Measurements from ENCODE around the gene RASD1.
A peak's percentile ranks its signal among the peaks of the same experiment; 100 is the strongest.
"Not testable (repeated sequence)": the region's sequence is repeated elsewhere in the genome, so short reads cannot be mapped to it uniquely, and the experiment has no call there.

RASD1 gene

DNA sequence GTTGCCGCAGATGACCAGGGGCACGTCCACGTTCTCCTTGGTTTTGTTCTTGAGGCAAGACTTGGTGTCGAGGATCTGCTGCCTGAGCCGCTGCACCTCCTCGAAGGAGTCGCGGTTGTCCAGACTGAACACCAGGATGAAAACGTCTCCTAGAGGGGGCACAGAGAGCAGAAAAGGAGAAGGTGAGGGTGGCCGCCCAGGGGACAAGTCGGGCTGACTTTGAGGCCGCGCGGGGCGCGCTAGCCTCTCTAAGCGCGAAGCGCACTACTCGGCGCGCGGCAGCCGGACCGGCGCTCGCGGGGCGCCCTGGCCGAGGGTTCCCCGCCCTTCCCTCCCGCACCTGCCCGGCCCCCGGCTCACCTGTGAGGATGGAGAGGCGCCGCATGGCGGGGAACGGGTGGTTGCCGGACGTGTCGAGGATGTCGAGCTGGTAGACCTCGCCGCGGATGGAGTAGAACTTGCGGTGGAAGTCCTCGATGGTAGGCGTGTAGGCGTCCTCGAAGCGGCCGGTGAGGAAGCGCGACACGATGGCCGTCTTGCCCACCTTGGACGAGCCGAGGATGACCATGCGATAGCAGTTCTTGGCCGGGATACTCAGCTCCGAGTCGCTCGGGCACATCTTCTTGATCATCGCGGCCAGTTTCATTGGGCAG lies 533 bp downstream of the RASD1 start:
- peak; percentile 54 for DNase-seq

DNA sequence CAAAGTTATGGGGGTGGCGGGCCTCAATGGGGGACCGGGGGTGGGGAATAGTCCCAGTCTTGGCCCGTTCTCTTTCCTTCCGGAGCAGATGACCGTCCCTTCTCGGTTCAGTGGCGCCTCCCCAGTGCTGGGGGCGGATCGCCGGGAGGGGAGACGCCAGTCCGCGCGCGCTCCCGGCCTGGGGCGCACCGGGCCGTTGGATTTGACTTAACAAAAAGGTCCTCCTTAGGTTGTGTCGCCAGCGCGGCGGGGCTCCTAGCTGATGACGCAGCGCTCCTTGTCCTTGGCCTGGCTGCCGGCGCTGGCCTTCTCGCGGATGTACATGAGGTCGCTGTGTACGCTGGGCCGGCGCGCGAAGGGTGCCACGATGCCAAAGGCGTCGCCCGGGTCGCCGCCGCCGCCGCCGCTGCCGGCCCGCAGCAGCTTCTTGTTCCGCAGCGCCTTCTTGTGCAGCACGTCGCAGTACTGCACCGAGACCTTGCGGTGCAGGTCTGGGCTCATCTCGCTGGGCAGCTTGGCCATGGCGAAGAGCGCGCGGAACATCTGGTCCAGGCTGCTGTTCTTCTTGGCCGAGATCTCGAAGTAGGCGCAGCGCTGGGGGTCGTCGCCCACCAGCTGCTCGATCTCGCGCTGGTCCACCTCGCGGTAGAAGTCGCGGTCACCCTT lies 1.2 kb downstream of the RASD1 start:
- DNase-seq = peak; percentile 36

DNA sequence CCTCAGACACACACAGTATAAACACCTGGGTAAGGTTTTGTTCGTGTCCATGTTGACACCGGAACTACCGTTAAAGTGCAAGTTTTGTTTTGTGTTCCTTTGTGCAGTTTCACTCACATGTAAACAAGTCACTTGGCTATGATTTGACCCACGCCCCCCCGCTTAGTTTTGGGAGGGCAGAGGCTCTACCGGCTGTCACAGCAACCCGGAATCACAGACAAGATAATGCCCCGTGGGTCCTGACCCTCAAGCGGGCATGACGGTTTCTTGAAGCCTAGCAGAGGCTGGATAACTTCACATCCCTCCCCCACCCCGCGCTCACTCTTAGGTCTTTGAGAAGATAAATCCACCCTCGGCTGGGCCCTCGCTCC lies 1.7 kb downstream of the RASD1 start:
- no peak for DNase-seq

DNA sequence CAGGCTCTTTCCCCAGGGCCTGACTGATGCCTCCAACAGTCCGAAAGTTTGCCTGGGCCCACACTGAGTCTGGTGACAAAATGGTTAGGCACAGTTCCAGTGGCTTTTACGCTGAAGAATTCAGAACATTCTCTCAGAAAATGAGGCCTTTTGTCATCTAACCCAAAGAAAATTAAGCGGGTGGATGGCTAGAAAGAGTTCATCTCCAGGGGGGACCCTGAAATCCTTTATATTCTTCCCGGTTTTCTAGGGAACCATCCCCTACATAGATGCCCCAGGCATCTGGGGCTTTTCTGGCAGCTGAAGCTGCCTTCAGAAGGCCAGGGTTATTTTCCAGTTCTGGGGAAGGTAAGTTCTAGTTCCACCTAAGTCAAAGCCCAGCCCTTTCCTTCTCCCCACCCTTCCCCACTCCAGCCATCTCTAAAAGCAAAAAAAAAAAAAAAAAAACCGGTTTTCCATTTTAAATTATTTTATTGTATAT lies 2.2 kb downstream of the RASD1 start:
- DNase-seq = no peak

DNA sequence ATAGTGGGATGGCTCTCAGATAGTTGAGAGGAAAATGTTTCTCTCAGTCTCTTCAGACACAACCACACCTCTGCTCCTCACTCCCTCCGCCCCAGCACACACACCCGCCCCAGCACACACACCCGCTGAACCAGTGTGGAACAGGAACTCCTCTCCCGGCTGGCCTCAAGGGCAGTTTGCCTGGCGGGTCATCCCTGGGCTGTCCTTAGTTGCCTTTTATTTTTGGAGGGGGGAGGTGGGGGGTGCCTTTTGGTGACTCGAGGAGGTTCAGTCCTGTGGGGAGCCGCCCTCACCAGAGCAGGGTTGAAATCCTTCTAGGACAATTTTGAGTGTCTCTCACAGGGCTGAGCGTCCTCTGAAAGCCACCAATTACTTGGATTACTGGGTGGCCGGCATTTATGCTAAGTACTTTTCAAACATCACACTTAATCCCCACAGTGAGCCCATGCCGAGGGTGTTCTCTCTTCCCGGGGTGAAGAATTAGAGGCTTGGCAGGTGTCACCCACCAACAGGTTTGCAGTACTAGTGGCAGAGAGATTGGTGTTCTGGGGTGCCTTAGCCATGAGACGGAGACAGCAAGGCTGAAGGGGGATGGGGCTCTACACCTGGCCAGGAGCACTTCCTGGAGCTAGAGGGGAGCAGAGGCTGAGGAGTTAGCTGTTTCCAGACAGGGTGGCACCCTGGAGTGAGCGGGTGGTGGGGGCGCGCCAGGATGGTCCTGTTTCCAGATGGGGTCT lies 2.8 kb downstream of the RASD1 start:
- no peak for DNase-seq

DNA sequence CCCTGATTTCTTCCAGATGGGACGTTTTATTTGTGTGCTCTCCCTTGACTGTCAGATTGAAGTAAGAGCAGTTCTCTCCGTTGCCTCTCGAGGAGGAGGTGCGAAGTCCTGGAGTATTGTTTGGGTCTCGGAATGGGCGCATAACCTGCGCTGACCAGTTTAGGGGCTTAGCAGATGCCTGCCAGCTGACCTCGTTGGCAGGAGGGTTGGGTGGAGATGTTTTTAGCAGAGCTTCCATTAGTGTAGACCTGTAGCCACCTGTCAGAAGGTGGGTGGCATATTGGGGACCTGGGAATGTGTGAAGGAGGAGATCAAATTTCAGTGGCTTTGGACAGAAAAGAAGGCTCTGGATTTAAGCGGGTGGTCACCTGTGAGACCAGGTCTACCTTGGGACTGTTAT lies 3.6 kb downstream of the RASD1 start:
- no peak for DNase-seq

DNA sequence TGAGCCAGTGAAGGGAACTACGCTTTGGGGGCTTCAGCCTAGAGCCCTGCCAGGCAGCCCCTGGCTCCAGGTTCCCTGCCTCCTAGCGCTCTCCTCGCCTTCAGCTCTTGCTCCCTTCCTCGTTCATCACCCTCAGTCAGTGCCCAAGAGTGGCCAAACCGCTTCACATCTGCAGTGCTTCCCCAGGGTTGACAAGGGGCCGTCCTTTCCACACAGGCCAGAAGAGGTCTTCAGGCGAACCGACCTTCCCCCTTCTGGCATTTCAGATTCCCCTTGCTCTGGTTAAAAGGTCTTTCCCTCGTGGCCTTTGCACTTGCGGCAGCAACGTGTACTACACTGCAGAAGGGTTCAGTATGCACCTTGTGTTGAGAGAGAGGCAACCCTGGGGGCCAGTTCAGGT lies 4.1 kb downstream of the RASD1 start:
- DNase-seq = no peak

DNA sequence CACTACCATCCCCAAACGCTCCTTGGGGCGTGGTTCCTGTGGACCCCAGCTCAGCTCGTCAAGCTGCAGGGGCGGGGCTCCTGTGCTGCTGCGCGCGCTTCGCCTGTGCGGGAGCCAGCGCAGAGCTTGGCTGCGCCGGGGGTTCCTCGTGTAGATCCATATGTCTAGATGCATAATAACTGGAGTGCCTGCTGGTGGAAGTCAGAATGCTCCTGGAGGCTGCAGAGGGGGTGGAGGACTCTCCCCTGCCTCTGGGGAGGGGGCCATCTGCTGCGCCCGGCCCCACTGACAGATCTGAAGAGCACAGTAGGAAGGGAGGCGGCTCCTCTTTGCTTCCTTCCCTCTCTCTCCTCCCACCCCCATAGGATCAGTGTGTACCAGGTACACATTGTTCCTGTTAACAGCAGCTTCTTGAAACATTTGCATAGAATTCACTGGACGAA lies 4.6 kb downstream of the RASD1 start:
- DNase-seq = no peak

DNA sequence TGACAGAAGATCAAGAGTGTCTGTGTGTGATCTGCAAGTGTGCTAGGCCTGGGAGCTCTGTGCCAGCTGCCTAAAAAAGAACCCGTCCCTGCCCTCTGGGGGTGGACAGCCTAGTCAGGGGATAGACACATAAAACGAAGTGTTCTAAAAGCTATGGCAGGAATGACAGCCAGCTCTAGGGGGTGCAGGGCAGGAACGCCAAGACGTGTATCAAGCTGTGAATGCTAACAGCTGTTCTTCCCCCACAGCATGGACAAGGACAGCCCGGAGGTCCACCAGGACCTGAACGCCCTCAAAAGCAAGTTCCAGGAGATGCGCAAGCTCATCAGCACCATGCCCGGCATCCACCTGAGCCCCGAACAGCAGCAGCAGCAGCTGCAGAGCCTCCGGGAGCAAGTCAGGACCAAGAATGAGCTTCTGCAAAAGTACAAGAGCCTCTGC lies 5.1 kb downstream of the RASD1 start:
- no peak for DNase-seq

DNA sequence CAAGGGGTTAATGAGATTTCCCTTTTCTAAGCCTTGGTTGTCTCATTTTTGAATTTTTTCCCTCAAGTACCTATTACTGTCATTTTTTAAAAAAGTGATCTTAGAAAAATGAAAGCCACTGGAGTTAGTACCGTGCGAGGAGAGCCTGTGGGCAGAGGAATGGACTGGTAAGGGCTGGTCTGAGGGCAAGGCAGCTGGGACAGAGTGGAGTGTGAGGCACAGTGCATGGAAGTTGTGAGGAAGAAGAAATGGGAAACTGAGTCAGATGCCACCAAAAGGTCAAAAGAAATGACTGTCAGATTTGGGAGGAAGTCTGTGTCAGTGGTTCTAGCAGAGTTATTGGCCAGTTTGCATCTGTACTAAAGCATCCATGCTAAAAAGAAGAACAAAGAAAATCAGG lies 8.2 kb downstream of the RASD1 start:
- DNase-seq = no peak

DNA sequence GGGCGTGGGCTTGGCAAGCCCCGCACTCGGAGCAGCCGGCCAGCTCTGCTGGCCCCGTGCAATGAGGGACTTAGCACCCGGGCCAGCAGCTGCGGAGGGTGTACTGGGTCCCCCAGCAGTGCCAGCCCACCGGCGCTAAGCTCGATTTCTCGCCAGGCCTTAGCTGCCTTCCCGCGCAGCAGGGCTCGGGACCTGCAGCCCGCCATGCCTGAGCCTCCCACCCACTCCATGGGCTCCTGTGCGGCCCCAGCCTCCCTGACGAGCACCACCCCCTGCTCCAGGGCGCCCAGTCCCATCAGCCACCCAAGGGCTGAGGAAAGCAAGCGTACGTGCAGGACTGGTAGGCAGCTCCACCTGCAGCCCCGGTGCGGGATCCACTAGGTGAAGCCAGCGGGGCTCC lies 9.8 kb downstream of the RASD1 start:
- DNase-seq = not testable (repeated sequence)

DNA sequence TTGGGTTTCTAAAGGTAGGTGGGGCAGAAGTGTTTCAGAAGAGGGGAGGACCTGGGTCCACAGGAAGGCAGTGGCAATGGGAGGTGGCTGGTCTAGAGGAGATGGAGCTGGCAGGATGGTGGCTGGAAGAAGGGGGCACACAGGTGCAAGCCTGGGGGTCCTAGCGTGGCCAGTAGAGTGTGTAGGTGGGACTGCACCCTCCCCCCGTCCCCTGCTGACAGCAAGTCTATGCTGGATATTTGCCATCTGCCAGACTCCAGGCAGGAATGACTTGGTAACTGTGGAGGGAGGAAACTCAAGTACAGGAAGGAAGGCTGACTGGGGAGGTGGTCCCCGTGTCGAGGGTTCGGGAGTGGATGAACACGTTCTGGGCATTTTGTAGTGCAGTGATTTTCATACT lies 10.8 kb downstream of the RASD1 start:
- DNase-seq = no peak

DNA sequence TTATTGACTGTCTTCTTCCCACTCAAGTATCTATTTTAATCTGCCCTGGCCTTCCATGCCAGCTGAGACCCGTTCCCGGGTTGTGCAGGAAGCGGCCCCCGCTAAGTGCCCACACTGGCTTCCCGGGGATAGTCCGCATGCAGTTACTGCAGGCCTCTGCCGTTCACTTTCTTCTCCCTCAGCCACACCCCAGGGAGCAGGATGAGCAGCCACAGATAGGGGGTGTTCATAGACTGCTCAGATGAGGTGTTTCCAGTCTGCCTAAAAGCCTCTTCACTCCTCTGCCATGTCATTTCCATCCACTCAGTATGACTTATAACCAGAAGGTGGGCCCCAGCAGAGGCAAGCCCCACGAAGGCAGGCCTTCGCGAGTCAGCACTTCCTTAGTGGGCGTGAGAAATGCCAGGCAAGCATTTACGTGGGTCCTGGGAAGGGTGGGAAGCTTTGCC lies 11.7 kb downstream of the RASD1 start:
- no peak for DNase-seq

DNA sequence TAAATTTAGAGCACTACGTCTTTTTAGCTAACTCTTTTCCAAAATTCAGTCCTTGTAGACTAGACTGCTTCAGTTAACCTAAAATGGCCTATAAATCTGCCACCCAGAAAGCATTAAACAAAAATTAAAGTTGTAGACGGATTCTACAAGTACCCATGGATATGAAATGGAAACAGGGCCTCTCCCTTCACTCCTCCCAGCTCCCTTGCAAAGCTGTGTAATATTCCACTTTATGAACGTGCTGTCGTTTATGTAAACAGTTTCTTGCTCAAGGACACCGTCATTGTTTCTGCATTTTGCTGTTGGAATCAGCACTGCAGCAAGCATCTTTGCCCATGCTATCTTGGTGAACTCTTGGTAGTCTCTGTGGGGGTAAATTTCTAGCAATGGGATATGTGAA lies 14.3 kb downstream of the RASD1 start:
- DNase-seq = no peak

DNA sequence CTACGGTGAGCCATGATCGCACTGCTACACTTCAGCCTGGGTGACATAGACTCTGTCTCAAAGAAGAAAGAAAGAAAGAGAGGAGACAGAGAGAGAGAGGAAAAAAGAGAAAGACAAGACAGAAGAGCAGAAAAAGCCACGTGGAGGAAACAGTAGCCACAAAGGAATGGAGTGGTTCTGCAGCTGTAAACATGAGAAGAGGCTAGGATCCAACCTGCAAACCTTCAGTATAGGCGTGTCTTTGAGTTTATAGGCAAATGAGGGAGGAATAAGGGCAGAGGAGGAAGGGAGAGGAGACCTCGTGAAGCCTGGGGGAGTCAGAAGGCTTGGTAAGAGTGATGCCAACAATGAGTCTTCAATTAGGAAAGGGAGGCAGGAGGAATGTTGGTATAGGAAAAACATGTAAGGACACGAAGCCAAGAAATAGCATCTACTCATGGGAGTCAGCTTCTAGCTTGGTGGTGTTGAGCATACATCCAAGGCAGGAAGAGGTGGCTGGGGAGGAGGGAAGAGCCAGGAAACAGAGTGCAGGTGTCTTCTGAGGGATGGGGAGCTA lies 15.5 kb downstream of the RASD1 start:
- no peak for DNase-seq

DNA sequence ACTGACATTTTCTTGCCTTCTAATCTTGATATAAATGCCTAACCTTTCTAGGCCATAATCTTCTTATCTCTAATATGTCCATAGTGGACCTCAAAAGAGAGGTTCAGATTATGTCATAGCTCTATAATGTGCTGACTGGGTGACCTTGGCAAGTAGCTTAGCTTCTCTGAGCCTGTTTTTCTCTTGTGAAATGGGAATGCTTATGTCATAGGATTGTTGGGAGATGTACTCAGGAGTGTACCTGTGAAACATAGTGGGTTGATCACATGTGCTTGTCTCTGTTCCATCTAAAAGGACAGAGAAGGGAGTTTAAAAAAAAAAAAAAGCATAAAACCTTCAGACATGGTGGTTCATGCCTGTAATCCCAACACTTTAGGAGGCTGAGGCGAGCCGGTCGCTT lies 17.0 kb downstream of the RASD1 start:
- no peak for DNase-seq

DNA sequence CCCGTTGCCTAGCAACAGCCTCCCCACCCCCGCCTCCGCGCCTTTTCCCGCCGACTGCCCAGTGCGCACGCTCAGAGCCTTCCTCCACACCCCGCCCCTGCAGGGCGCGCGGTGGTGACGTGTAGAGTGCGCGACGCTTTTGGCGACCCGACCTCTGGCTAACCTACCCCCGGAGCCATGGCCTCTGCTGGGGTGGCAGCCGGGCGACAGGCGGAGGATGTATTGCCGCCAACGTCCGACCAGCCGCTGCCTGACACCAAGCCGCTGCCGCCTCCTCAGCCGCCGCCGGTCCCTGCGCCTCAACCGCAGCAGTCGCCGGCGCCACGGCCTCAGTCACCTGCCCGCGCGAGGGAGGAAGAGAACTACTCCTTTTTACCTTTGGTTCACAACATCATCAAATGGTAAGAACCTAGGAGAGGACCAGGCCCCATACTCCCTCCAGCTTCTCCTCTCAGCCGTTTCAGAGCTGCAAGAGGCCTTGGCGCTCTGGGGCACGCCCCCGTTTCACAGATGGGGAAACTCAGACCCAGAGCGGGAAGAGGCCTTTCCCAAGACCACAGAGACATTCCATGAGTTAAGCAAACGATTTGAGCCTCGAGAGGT lies 19.2 kb downstream of the RASD1 start, which contains the start of gene MED9:
TSS of gene MED9 (plus strand) at position 136 of the 603 bp plus-strand sequence. CDS start at position 178, 42 bp downstream.
- DNase-seq = peak; percentile 86

DNA sequence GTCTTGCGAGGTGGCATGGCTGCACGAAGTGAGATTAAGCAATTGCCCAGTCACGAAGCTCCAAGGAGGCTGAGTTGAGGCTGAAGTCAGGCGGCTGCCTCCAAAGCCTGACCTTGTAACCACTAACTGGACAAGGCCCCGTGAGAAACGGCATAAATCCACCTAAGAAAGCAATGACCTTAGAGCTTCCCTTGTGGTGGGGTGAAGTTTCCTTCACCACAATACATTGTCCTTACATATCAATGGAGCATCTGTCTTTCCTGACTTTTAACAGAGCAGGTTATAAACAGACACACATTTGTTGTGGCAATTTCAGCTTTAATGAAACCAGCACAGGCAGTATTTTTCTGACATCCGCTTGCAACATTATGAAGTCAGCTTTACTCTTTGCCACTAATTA lies 21.9 kb downstream of the RASD1 start:
- no peak for DNase-seq

DNA sequence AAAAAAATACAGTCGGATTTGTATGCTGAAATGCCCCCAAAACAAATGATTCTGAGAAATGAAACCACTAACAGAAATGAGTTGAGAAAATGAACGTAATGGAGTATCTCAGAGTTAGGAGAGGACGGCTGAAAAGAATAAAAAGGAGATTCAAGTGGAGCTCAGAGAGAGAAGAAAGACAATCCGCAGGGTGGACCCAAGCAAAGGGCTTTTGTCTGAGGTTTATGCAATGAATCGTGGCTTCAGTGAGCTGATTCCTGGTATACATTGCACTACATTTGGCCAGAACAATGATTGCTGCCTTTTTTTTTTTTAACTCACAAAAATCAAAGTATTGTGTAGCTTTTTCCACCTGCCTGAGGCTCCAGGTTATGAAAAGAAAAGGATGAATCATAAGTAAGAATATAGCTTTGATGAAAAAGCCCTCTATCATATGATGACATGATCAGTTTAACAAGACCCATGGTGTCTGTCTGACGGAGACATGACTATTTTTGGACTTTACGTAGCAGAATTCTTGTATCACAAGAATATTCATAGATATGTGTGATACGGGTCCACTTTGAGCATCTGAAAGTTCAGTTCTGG lies 23.8 kb downstream of the RASD1 start:
- no peak for DNase-seq

DNA sequence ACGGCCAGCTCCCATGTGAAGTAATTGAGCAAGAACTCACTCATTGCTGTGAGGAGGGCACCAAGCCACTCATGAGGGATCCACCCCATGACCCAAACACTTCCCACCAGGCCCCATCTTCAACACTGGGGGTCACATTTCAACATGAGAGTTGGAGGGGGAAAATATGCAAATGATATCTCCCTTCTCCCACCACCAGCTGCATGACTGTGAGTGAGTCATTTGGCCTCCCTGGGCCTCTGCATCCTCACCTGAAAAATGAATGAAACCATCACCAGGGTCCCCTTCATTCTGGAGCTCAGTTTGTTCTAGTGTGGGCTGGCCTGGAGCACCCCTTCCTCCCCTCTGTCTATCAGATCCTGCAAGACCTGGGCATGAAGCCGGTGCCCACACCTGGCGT lies 26.2 kb downstream of the RASD1 start:
- DNase-seq = no peak

DNA sequence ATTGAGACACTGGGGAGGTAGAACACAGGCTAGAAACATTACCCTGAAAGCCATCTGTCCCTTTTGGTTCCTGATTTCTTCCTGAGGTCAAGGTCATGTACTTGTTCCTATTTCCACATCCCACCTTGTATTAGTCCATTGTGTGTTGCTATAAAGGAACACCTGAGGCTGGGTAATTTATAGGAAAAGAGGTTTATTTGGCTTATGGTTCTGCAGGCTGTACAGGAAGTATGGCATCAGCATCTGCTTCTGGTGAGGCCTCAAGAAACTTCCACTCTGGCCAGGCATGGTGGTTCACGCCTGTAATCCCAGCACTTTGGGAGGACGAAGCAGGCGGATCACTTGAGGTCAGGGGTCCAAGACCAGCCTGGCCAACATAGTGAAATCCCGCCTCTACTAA lies 26.8 kb downstream of the RASD1 start:
- no peak for DNase-seq

DNA sequence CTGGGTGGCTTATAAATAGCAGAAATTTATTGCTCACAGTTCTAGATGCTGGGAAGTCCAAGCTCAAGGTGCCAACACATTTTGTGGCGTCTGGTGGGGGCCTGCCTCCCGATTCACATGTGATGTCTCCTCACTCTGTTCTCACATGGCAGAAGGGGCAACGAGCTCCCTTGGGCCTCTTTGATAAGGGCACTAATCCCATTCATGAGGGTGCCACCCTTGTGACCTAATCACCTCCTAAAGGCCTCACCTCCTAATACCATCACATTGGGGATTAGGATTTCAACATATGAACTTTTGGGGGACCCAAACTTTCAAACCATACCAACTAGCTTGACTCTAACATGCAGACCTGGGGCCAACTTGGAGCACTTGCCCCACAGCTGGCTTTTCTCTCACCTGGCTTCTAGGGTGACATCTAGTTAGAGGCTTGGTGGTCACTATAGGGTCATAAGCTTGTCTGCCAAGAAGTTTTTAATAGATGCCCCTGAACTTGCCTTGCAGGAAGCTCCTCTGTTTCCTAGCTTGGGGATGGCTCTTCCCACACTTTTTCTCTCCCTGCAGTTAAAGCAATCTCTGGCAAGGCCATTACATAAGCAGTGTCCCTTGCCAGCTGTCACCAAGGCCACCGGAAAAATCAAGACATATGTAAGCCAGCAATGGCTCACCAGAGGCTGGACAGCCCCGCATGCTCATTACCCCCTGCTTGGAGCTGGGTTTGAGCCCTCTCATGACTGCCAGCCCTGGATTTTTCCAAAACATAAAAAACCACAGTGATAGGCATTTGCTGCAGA lies 27.8 kb downstream of the RASD1 start:
- no peak for DNase-seq
